ENCODE measurements around the gene STYK1.

Gene STYK1

DNA sequence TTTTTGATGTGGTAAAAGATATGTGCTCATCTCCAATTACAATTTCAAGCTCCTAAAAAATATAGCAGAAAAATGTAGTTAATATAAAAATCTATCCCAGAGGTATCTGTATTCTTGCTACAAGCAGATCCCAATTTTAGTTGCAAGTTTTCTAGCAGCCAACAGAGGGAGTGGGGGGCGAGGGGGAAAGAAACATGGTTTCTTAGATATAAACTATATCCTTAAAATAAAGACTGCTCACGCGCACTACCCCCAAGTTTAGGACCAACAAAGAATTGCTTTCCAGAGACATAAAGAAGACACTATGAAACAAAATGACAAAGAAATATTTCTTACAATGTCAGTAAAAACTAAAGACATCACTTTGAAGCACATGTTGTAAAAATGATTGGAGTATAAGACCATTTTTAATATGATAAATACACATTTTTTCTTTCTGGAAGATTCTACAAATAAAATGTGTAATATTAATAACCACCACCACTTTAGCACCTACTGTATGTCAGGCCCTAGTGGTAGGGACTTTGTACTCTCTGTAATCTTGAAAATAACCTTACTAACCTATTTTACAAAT lies 65.9 kb downstream of the STYK1 start:
- Histone ChIP-seq H3K4me1 (ENCODE audit: low read depth, poor library complexity, severe bottlenecking) (peaks cover 10% of the 10 kb centered on the region), H4K20me1 (ENCODE audit: insufficient read depth) (no peaks in the 10 kb centered on the region)

GRCh38 chr12:10601860-10602259 lies 72.0 kb downstream of the STYK1 start:
- no peak overlapping the region for H3K27ac ChIP-seq
- H3K36me3 ChIP-seq (ENCODE audit: insufficient read depth) = no peaks in the 10 kb centered on the region
- no peaks in the 10 kb centered on the region for H3K27me3 ChIP-seq (ENCODE audit: insufficient read depth, low read depth)
- H3K4me1 ChIP-seq (ENCODE audit: low read depth, poor library complexity, severe bottlenecking) = no peaks in the 10 kb centered on the region
- no peaks in the 10 kb centered on the region for H3K79me2 ChIP-seq (ENCODE audit: insufficient read depth, low read depth)
- no peak overlapping the region for H3K9ac ChIP-seq
- TF ChIP-seq CTCF (conservative IDR thresholded peaks at IDR 0.05; ENCODE audit: low read depth, low read length) = no peak
- H2AFZ ChIP-seq (ENCODE audit: low read depth) = no peak overlapping the region
- no peaks in the 10 kb centered on the region for H4K20me1 ChIP-seq (ENCODE audit: insufficient read depth)
- no peak overlapping the region for H3K4me2 ChIP-seq
- no peak overlapping the region for H3K4me3 ChIP-seq (IDR thresholded peaks at IDR 0.05; ENCODE audit: insufficient read depth, low read depth, low read length)

More for the DNA sequence above, 65.9 kb downstream of the STYK1 start:
- Histone ChIP-seq H3K79me2 (ENCODE audit: insufficient read depth, low read depth) (peaks cover 19% of the 10 kb centered on the region), H3K4me2 (no peak overlapping the region), H3K36me3 (ENCODE audit: insufficient read depth) (no peaks in the 10 kb centered on the region), H2AFZ (ENCODE audit: low read depth) (no peak overlapping the region), H3K4me3 (IDR thresholded peaks at IDR 0.05; ENCODE audit: insufficient read depth, low read depth, low read length) (no peak overlapping the region), H3K27me3 (ENCODE audit: insufficient read depth, low read depth) (no peaks in the 10 kb centered on the region), H3K27ac (no peak overlapping the region), H3K9ac (no peak overlapping the region)
- peak; percentile 57 for TF ChIP-seq CTCF (conservative IDR thresholded peaks at IDR 0.05; ENCODE audit: low read depth, low read length)

- H3K4me1 ChIP-seq (ENCODE audit: low read depth, poor library complexity, severe bottlenecking) = no peaks in the 10 kb centered on the region
- no peak for TF ChIP-seq CTCF (conservative IDR thresholded peaks at IDR 0.05; ENCODE audit: low read depth, low read length)
- H3K4me2 ChIP-seq = no peak overlapping the region
- H3K27ac ChIP-seq = no peak overlapping the region
- H3K4me3 ChIP-seq (IDR thresholded peaks at IDR 0.05; ENCODE audit: insufficient read depth, low read depth, low read length) = no peak overlapping the region
- H4K20me1 ChIP-seq (ENCODE audit: insufficient read depth) = no peaks in the 10 kb centered on the region
- H2AFZ ChIP-seq (ENCODE audit: low read depth) = no peak overlapping the region
- no peaks in the 10 kb centered on the region for H3K79me2 ChIP-seq (ENCODE audit: insufficient read depth, low read depth)
- no peaks in the 10 kb centered on the region for H3K27me3 ChIP-seq (ENCODE audit: insufficient read depth, low read depth)
- no peak overlapping the region for H3K9ac ChIP-seq
- H3K36me3 ChIP-seq (ENCODE audit: insufficient read depth) = no peaks in the 10 kb centered on the region
Measured at GRCh38 chr12:10600988-10601387, 72.9 kb downstream of the STYK1 start.

DNA sequence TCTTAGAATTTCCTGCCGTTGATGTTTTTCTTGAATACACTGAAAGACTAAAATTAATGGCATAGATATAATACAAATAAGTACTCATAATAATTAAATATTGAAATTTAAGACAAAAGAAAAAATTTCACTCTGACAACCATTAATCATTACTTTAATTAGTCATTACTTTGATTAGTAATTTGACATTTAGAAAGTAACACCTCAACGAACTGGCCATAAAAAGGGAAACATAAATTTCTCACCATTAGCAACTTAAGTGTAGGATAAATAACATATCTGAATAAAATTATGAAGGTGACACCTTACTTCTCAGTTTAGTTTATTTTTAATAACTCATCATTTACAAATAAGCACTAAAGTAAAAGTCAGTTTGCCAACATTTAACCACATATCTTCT lies 78.0 kb downstream of the STYK1 start:
- Histone ChIP-seq H3K4me3 (IDR thresholded peaks at IDR 0.05; ENCODE audit: insufficient read depth, low read depth, low read length) (no peak overlapping the region), H3K9ac (no peak overlapping the region), H3K79me2 (ENCODE audit: insufficient read depth, low read depth) (no peaks in the 10 kb centered on the region), H2AFZ (ENCODE audit: low read depth) (no peak overlapping the region), H3K4me2 (no peak overlapping the region), H3K4me1 (ENCODE audit: low read depth, poor library complexity, severe bottlenecking) (no peaks in the 10 kb centered on the region), H3K27ac (no peak overlapping the region), H3K27me3 (ENCODE audit: insufficient read depth, low read depth) (no peaks in the 10 kb centered on the region), H3K36me3 (ENCODE audit: insufficient read depth) (no peaks in the 10 kb centered on the region), H4K20me1 (ENCODE audit: insufficient read depth) (no peaks in the 10 kb centered on the region)
- no peak for TF ChIP-seq CTCF (conservative IDR thresholded peaks at IDR 0.05; ENCODE audit: low read depth, low read length)

Measured in KMS-11 (cell line).